ENCODE measurements around the gene C6orf136.

The C6orf136 gene

DNA sequence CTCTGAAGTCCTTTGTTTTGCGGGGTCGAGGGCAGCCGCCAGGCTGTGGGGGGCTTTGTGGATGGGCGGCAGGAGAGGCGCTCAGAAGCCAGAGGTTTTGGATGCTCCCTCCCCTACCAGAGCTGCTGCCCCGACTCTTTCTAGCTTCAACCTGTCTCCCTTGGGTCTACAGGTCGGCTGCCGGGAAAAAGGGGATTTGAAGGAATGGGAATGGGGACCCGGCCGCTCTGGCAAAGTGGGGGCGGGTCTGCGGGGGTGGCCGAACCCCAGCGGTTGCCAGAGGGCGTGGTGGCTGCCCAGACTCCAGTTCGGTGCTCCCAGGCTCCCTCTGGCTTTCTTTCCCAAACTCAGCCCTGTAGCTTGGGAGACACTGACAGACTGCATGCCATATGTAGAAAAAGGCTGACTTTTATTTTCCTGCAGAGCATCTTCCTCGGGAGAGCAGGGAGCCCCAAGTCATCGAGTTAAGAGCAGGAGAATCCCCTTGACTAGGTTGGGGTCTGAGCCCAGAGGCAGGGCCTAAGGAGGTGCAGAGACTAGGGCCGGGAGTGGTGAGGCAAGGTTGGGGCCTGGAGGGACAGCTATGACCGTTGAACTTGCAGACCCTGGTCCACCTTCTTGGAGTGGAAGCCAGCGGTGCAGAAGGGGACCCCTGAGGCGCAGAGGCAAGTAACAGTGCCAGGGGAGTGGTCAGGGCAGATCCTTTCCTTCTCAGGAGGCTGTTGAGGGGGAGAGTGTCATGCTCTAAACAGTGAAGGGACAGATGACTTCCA is 40.9 kb downstream of the C6orf136 start:
- DNase-seq: peak; percentile 44

DNA sequence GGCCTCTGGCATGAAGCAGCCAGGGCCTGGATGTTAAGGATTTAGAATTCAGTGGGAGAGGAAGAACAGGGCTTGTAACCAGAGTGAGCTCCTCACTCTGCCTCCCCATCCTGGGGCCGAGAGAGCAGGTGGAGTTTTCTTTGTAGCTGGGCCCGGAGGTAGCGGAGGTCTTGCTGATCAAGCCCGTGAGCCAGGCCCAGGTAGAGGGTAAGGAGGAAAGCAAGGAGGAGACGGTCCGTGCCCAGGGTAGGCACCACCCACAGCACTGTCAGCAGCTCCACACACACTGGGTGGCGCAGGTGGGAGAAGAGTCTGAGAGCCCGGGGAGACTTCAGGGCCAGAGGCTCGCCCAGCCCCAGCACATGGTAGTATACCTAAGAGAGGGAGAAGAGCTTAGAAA is 41.6 kb downstream of the C6orf136 start:
- DNase-seq: no peak

DNA sequence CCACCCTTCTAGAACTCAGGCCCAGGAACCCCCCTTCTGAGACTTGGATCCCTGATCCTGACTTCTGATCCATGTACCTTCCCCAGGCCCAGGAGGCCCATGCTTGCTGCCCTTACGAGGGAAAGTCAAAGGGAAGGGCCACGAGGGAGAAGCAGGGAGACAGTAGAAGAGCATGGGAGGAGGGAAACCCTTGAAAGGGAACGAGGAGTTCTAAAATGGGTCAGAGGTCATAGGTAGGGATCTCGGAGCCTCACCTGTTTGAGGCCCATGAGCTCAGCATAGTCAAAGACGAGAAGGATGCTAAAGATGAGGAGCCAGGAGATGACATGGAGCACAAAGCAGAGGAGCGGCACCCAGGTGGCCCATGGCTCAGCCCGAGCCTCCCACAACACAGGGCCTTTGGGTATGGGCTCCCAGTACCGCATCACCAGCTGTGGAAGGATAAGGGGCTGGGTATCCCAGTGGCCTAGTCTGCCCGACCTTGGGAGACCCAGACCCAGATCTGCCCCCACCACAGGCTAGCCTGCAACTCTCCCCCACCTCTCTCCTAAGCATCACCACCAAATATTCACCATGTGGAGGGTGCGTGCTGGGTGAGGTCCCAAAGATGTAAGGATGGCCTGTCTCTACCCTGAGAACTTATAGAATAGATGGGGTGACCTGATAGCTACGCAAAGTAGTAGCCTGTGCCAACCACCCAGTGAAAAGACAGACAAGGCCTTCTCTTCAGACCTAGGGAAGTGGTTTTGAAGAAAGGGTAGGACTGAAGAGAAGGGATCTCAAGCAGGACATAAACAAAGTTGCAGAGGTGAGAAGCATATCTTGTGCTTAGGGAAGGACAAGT is 42.3 kb downstream of the C6orf136 start:
- DNase-seq: no peak

DNA sequence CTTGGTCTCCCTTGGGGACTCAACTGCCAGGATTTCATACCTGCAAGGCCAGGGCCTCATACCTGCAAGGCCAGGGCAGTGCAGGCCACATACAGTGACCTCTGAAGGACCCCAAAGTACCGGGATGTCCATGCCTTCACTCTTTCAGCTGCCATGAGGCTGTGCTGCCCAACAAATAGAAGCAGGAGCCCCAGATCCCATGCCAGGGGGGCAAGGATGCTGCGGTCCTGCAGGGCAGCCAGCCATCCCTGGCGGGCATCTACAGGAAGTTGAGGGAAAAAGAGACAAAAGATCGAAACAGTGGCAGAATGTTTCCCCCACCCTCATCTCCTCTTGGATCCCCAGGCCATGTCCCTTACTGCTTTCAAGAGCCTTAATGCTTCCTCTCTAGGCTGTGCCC is 43.1 kb downstream of the C6orf136 start:
- no peak for DNase-seq

DNA sequence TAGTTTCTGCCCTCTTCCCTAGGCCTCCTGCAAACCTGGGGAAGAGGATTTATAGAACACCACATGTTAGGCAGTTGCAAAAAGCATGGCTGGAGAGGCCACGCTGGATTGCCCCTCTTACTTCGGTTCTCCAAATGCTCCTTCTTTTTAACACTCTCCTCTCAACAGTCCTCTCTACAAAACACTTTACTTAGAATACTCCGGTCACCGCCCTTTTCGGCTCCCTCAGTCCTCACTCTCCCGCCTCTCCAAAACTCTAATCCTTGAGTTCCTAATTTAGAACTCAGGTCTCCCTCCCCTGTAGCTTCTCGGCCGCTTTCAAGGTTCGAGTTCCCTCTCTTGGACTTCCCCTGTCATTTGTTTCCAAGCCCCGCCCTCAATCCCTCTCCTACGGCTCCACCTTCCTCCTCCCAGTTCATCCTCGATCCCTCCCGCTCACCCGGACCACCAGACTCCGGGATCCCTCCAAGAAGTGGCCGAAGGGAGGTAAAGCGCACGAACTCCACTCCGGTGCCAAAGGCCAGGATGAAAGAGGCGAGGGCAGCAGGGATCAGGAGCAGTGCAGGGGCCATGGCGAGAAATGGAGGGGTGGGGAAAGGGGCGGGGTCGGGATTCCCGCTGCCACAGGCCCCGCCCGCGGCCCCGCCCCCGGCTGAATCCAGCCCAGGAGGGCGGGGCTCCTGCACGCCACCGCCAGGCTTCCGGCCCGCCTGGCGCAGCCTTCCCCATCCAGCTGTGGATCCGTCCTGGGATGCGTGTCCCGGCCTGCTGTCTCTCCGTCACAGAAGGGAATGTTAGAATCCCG is 43.7 kb downstream of the C6orf136 start, which contains the start of gene NRM:
NRM (minus strand) TSS at position 582 of the 805 bp plus-strand sequence; CDS start at position 572, 10 bp downstream.
- peak; percentile 66 for DNase-seq

DNA sequence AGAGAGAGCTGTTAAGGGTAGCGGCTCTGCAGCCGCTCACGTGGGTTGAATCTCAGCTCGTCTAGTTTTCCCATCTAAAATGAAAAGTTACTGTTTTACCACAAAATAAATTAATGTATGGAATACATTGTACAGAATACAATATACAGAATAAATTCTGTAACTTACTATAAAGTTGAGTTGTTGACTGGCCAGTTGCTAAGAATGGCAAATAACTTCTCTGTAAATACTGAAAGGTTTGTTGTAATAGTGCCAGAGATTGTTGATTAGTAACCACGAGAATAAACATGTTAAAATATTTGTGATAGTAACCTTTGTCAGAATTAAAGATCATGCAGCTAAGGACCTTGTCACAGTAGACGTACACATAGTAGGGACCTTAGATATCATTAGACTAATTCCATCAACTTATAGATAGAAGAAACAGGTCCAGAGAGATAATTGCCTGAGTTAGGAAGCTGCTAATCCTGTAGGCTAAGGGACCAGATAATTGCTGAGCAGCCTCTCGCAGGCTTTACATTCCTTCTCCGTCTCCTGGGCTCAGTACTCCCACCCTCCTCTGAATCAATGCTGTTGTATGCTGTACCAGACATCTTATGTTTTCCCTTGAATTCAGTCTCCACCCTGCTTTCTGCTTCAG is 44.4 kb downstream of the C6orf136 start:
- DNase-seq: no peak

DNA sequence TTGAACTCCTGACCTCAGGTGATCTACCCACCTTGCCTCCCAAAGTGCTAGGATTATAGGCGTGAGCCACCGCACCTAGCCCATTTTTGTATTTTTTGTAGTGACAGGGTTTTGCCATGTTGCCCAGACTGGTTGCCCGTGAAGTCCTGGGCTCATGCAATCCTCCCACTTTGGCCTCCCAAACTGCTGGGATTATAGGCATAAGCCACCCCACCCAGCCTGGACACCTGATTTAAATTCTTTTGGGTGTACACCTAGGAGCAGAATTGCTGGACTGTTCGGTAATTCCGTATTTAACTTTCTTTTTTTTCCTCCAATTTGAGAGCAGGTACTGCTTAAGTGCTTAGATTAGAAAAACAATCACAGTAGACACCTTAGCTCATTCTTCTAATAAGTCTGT is 49.5 kb downstream of the C6orf136 start:
- no peak for DNase-seq

DNA sequence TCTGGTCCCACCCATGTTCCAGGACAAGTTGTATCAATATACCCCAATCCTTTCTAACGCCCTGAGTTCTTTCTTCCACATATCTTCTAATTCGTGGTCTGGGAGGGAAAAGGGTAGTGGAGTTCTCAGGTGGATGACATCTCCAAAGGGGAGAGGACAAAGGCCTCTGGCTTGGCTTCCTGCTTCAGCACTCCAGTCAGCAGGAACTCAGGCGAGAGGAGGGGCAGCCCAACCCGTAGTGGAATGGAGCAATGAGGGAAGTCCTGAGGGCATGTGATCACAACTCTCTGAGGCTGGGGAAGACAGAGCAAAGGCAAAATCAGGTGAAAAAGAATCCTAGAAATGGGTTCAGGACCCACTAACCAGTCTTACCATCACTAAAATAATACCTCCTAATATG is 53.4 kb downstream of the C6orf136 start:
- peak; percentile 30 for DNase-seq

Measured in NCI-H226 (cell line).